GM15510 (cell line): ENCODE results near the gene PKP4.

Source experiments
- POLR2A ChIP-seq: IDR thresholded peaks from 3 replicates; pipeline ENCODE4 v1.6.1; 2011; ENCODE audit warnings: borderline replicate concordance; ENCODE audit not compliant: insufficient read length; ENCODE audit errors: extremely low read depth

The PKP4 gene

GRCh38 chr2:158629116-158629515 lies 172.4 kb downstream of the PKP4 start:
- TF ChIP-seq POLR2A, result no peak

- no peak for TF ChIP-seq POLR2A
Observed at GRCh38 chr2:158633261-158633660, 176.5 kb downstream of the PKP4 start.

- no peak for TF ChIP-seq POLR2A
Observed at GRCh38 chr2:158634627-158635026, 177.9 kb downstream of the PKP4 start.

GRCh38 chr2:158635961-158636601 lies 179.3 kb downstream of the PKP4 start:
- TF ChIP-seq POLR2A, result no peak

GRCh38 chr2:158637357-158637756 lies 180.6 kb downstream of the PKP4 start:
- TF ChIP-seq POLR2A, result no peak

- TF ChIP-seq POLR2A, result no peak
Observed at GRCh38 chr2:158644139-158644538, 187.4 kb downstream of the PKP4 start.

- TF ChIP-seq POLR2A, result no peak
Observed at GRCh38 chr2:158645299-158645698, 188.5 kb downstream of the PKP4 start.

- no peak for TF ChIP-seq POLR2A
Observed at GRCh38 chr2:158647436-158648231, 190.9 kb downstream of the PKP4 start.

- no peak for TF ChIP-seq POLR2A
Observed at GRCh38 chr2:158649846-158650245, 193.1 kb downstream of the PKP4 start.

- no peak for TF ChIP-seq POLR2A
Observed at GRCh38 chr2:158650646-158651357, 194.1 kb downstream of the PKP4 start.

GRCh38 chr2:158651358-158652057 lies 194.8 kb downstream of the PKP4 start:
- no peak for TF ChIP-seq POLR2A

- no peak for TF ChIP-seq POLR2A
Observed at GRCh38 chr2:158655628-158656027, 198.9 kb downstream of the PKP4 start.

- TF ChIP-seq POLR2A, result no peak
Observed at GRCh38 chr2:158656492-158657229, 199.9 kb downstream of the PKP4 start.

- no peak for TF ChIP-seq POLR2A
Observed at GRCh38 chr2:158658396-158658795, 201.6 kb downstream of the PKP4 start.
